HG03342 (cell line): ENCODE results near the gene KAZALD1.
A peak's percentile ranks its signal among the peaks of the same experiment; 100 is the strongest.

ENCODE experiments used
- ATAC-seq: cut with Tn5 transposase; IDR thresholded peaks from one replicate; pipeline ENCODE4 v1.9.1; 2021; ENCODE audit warnings: mild to moderate bottlenecking, moderate library complexity; ENCODE audit not compliant: unreplicated experiment

KAZALD1 gene

GRCh38 chr10:101066896-101067355, 5.1 kb downstream of the KAZALD1 start:
- no peak for ATAC-seq

GRCh38 chr10:101067356-101068083, 5.7 kb downstream of the KAZALD1 start:
- ATAC-seq: peak; percentile 44

GRCh38 chr10:101069441-101069840, 7.7 kb downstream of the KAZALD1 start:
- ATAC-seq: no peak

- no peak for ATAC-seq
Measured at GRCh38 chr10:101070098-101070497, 8.3 kb downstream of the KAZALD1 start.

- ATAC-seq: no peak
Measured at GRCh38 chr10:101071267-101071884, 9.6 kb downstream of the KAZALD1 start.

- no peak for ATAC-seq
Measured at GRCh38 chr10:101071885-101072433, 10.2 kb downstream of the KAZALD1 start.

- no peak for ATAC-seq
Measured at GRCh38 chr10:101072923-101073322, 11.1 kb downstream of the KAZALD1 start.

GRCh38 chr10:101073631-101074030, 11.8 kb downstream of the KAZALD1 start:
- no peak for ATAC-seq

GRCh38 chr10:101075775-101076174, 14.0 kb downstream of the KAZALD1 start:
- ATAC-seq: no peak

GRCh38 chr10:101076630-101077029, 14.8 kb downstream of the KAZALD1 start:
- ATAC-seq: no peak

GRCh38 chr10:101079874-101080273, 18.1 kb downstream of the KAZALD1 start:
- ATAC-seq: no peak

- ATAC-seq: no peak
Measured at GRCh38 chr10:101080933-101081931, 19.4 kb downstream of the KAZALD1 start.

GRCh38 chr10:101085846-101086245, 24.1 kb downstream of the KAZALD1 start:
- ATAC-seq: no peak

- no peak for ATAC-seq
Measured at GRCh38 chr10:101087376-101087775, 25.6 kb downstream of the KAZALD1 start.

- no peak for ATAC-seq
Measured at GRCh38 chr10:101087965-101088364, 26.2 kb downstream of the KAZALD1 start.

- no peak for ATAC-seq
Measured at GRCh38 chr10:101089520-101090299, 27.9 kb downstream of the KAZALD1 start.

- no peak for ATAC-seq
Measured at GRCh38 chr10:101090597-101090996, 28.8 kb downstream of the KAZALD1 start.

- no peak for ATAC-seq
Measured at GRCh38 chr10:101091546-101092290, 29.9 kb downstream of the KAZALD1 start.

- ATAC-seq: no peak
Measured at GRCh38 chr10:101092881-101093354, 31.1 kb downstream of the KAZALD1 start.
